Lower leg skin (tissue), 4 donors: ENCODE measurements around the gene TNNI3K. TPM values are rescaled to one million over a fixed set of nuclear protein-coding genes. Genes with fewer than 3 reads are reported as not detected.

Experiments used
- DNase-seq, 2 donors: peaks; one replicate each; pipeline ENCODE4 v3.0.0-alpha.2; 2019; ENCODE audit warnings: low spot score in 2 of 2
- H3K4me3 ChIP-seq: fragments of 200-600 bp; sonication (generic); 2 replicates; pipeline ENCODE4 v1.5.1; 2017; ENCODE audit warnings: mild to moderate bottlenecking, low read depth; ENCODE audit not compliant: poor library complexity, severe bottlenecking
- POLR2A ChIP-seq, 2 donors: fragments of 450-650 bp; IDR thresholded peaks; one replicate each; pipeline ENCODE4 v1.6.1; 2016 to 2017; ENCODE audit warnings: antibody characterized with exemption in 2 of 2, mild to moderate bottlenecking in 1 of 2, moderate library complexity in 1 of 2
- WGBS, 2 donors: methylation state at CpG; one replicate each; pipeline ENCODE4 v1.1.5; 2018; 5-methylcytosine and 5-hydroxymethylcytosine counted together
- intact Hi-C: fragments of 100-400 bp; cut with DNase I; formaldehyde crosslinking; loops from one replicate; pipeline ENCODE4 v1.15.0; 2023; ENCODE audit warnings: low total_unique reads
- total RNA-seq, 4 donors: library from RNA; depleted of rRNA; stranded (reverse); fragments of >200 nt; gene quantifications; one replicate each; pipeline ENCODE4 v1.1.0, GENCODE V29; 2016
- TF ChIP-seq, protein P1 (sequence below), 3 donors: fragments of 450-650 bp; IDR thresholded peaks; one replicate each; pipeline ENCODE4 v1.5.1; 2016; ENCODE audit warnings: antibody characterized with exemption in 3 of 3, mild to moderate bottlenecking in 3 of 3, moderate library complexity in 2 of 3

The TNNI3K gene
- total RNA-seq, 4 donors from 2014 or later, result 0.75 to 2.2 TPM; not detected in 2

DNA sequence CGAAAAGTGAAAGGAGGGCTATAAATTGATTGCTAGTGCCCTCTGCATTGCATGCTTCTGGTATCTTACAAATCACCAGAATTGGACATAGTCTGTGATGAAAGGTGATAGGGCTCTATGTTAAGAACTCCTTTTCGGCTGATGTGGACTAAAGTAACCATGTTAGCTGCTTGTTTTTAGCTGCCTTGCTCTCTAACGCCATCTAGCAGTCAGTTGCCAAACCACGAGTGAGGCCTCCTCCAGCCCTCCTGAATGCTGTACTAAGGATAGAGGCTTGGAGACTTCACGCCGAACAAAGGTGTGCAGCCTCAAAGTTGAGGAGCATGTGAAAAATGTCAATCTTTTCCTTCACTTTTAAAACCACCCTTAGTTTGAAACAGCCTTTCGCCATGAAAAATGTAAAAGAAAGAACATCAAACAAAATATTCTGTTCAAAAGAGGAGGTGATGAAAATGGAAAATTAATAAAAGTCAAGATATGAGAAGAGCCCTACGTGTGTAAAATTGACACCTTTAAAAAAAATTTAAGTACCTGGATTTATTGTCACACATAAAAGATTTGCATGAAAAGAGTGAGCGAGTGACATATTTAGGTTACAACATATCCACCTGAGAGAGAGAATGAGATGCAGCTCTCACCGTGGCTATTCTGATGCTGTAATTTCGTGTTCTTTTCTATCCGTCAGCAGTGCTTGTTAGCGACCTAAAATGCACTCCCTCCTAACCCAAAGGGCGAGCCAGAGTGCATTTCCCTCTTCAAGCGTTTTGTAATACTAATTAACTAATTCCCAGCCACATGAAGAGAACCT, 269.1 kb downstream of the TNNI3K start:
- intact Hi-C loops, result no loop called here
- H3K4me3 ChIP-seq, result no peak overlapping the region
- DNase-seq, result no peak
- no peak for TF ChIP-seq POLR2A (IDR thresholded peaks at IDR 0.05)
- TF ChIP-seq, protein P1, sequence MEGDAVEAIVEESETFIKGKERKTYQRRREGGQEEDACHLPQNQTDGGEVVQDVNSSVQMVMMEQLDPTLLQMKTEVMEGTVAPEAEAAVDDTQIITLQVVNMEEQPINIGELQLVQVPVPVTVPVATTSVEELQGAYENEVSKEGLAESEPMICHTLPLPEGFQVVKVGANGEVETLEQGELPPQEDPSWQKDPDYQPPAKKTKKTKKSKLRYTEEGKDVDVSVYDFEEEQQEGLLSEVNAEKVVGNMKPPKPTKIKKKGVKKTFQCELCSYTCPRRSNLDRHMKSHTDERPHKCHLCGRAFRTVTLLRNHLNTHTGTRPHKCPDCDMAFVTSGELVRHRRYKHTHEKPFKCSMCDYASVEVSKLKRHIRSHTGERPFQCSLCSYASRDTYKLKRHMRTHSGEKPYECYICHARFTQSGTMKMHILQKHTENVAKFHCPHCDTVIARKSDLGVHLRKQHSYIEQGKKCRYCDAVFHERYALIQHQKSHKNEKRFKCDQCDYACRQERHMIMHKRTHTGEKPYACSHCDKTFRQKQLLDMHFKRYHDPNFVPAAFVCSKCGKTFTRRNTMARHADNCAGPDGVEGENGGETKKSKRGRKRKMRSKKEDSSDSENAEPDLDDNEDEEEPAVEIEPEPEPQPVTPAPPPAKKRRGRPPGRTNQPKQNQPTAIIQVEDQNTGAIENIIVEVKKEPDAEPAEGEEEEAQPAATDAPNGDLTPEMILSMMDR (IDR thresholded peaks at IDR 0.05), result no peak
- 42% methylated on average over 15 of the region's 15 CpGs for WGBS, 2 donors

DNA sequence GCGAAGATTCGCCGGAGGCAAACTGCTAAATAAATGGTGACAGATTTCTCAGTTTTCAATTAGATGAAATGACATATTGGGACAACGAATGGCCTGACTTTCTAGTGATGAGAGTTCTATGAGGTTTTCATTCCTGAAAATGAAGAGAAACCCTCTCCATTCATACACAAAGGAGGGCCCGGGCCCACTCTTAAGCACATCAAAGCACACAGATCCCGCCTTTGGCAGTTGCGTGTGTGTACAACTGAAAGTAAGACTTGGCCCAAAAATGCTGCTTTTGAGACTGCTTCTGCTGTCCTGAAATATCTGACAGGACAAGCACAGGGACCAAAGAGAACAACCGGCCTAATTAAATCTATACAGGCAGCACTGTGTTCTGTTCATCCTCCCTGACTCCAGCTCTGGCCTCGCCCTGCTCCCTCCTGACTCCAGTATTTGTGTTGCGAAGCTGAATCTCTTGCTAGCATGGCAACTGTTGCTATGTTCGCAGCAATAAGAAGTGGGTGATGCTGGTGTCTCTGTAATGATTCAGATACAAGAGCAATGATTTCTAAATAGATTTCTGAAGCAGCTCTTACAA, 269.8 kb downstream of the TNNI3K start:
- H3K4me3 ChIP-seq, result no peak overlapping the region
- WGBS, 2 donors, result 61 to 65% methylated on average over 11 of the region's 11 CpGs
- no peak for DNase-seq
- TF ChIP-seq, protein P1 (IDR thresholded peaks at IDR 0.05), result no peak
- TF ChIP-seq POLR2A (IDR thresholded peaks at IDR 0.05), result no peak
- intact Hi-C loops, result no loop called here

DNA sequence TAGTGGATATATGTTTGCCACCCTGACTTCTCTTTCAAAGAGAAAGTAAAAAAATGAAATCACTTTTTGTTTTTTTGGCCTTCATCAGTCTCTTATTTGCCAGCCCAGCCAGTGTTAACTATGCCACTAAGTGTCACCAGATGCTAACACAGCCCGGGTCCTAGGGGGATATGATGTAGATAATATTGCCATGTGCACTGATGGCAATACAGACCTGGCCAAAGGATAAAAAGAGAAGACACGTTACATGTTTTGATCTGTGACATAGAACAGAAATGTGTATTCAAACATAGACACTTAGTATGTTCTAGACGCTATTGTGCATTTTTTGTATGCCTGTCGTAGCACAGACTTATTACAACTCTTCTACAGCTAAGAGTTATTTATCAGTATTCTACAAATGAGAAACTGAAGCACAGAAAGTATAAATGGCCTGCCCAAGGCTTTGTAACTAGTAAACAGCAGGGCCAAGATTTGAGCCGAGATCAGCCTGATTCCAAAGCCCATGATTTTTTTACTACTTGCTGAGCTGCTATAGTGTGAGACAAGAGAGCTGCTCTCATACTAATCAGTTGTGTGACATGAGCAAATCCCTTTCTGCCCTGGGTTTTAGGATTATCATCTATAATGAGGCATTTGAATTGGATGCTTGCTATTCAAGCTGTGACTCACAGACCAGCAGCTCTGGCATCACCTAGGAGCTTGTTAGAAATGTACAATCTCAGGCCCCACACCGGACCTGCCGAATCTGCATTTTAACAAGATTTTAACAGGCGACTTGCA, 270.9 kb downstream of the TNNI3K start:
- WGBS, 2 donors, result 69 to 80% methylated on average over 8 of the region's 8 CpGs
- TF ChIP-seq POLR2A (IDR thresholded peaks at IDR 0.05), result no peak
- TF ChIP-seq, protein P1 (IDR thresholded peaks at IDR 0.05), result no peak
- intact Hi-C loops, result no loop called here
- H3K4me3 ChIP-seq, result no peak overlapping the region
- no peak for DNase-seq

DNA sequence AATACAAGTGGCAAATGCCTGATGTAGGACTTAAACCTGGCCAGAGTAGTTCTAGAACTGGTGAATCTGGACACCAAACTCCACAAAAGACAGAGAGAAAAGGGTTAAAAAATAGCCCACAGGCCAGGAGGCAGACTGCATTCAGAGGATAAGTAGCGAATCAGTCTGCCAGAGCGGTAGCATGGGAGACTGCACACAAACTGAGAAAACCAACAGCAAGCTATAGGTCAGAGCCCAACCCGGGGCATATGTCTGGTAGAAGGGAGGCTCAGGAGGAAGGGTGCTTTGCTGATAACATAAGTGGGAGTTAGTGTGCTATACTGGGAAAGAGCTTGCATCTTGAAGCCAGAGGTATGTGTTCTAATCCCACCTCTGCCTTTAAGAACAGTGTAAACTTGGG, 273.3 kb downstream of the TNNI3K start:
- TF ChIP-seq, protein P1 (IDR thresholded peaks at IDR 0.05), result no peak
- TF ChIP-seq POLR2A (IDR thresholded peaks at IDR 0.05), result no peak
- WGBS, 2 donors, result 40 to 49% methylated on average over 3 of the region's 3 CpGs
- intact Hi-C loops, result no loop called here
- no peak overlapping the region for H3K4me3 ChIP-seq
- DNase-seq, result no peak

DNA sequence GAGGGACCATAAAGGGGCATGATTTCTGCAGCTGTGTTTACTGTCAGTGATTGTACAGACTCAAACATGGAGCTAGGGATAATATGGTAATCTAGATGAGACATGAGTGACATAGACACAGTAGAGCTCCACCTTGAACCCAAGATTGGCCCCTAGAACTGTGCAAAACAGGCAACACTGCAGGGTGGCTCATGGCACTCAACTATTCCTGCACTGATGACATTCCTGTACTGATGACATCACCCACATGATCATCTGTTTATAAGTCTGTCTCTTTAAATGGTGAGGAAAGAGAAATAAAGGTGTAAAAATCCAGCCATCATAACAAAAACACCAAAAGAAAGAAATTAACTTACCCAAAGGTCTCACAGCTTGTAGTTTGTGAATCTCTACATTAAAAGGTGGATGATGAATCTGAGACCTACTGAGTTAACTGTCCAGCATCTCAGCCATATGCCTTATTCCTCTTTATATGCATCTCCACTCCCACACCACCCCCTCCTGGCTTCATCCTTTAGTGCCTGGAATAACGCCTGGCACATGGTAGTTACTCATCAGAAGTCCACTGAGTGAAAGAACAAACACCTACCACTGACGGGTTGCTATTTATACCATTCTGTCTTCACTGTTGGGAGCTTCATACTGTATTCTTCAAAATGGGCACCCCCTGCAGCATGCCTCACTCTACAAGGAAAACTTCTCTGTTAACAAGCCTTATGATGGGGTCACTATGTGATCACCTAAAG, 277.2 kb downstream of the TNNI3K start, which contains the start of gene LRRC53:
TSS of gene LRRC53 (minus strand) at position 442 of the 746 bp plus-strand sequence. CDS start 29,262 bp downstream, outside the sequence.
- no peak within 1 kb of the TSS for H3K4me3 ChIP-seq
- TF ChIP-seq POLR2A (IDR thresholded peaks at IDR 0.05), result no peak
- TF ChIP-seq, protein P1 (IDR thresholded peaks at IDR 0.05), result no peak
- DNase-seq, result no peak
- 60 to 70% methylated on average over 2 of the region's 2 CpGs for WGBS, 2 donors
- intact Hi-C loops, result no loop called here
